ENCODE measurements around the gene MLLT1.

GRCh38 chr19:6228551-6229215 lies 51.1 kb downstream of the MLLT1 start:
- no peak for TF ChIP-seq CTCF (IDR thresholded peaks at IDR 0.05)
- no peak for TF ChIP-seq POLR2AphosphoS5 (IDR thresholded peaks at IDR 0.05; ENCODE audit: insufficient read depth in 1 of 2, low read depth in 1 of 2)
- no peak for TF ChIP-seq POLR2A (IDR thresholded peaks at IDR 0.05)

Measured in vagina (tissue), 2 donors.